H1 (cell line): ENCODE data around the gene BUB1B. TPM values are rescaled to one million over a fixed set of nuclear protein-coding genes. Genes with fewer than 3 reads are reported as not detected.
A peak's percentile ranks its signal among the peaks of the same experiment; 100 is the strongest.

ENCODE experiments used
- CTCF ChIA-PET: fragments of 300-600 bp; sonication (Branson Sonifier 250); formaldehyde crosslinking; loops from one replicate; lab custom pipeline; 2021; ENCODE audit not compliant: partially characterized antibody; lab: Charles Lee
- POLR2A ChIA-PET: fragments of 300-600 bp; sonication (Branson Sonifier 250); formaldehyde crosslinking; loops from one replicate; lab custom pipeline; 2021; ENCODE audit warnings: inconsistent platforms; ENCODE audit not compliant: partially characterized antibody; lab: Charles Lee
- DNase-seq, 2 experiments: peaks; one replicate each; pipeline versions ENCODE4 v3.0.0 to v3.0.0-alpha.2; 2010 to 2022; ENCODE audit warnings: low spot score in 2 of 2, low read depth in 1 of 2, mixed read lengths in 1 of 2
- FAIRE-seq: peaks from 2 replicates; lab custom pipeline; 2011; peaks lifted over from hg19 to GRCh38; lab: Jason Lieb, UNC
- H2AFZ ChIP-seq: 2 replicates; pipeline ENCODE4 v1.8.1; 2012; ENCODE audit warnings: low read length, inconsistent platforms
- H2AK5ac ChIP-seq: 2 replicates; pipeline ENCODE4 v1.6.1; 2013; ENCODE audit warnings: low read depth, low read length
- H2BK120ac ChIP-seq: replicated peaks from 2 replicates; pipeline ENCODE3; 2013; ENCODE audit warnings: low read depth, low read length, inconsistent platforms
- H2BK12ac ChIP-seq: 2 replicates; pipeline ENCODE4 v1.6.1; 2013; ENCODE audit warnings: low read depth, low read length
- H2BK15ac ChIP-seq: 2 replicates; pipeline ENCODE4 v1.6.1; 2013; ENCODE audit warnings: low read length
- H2BK20ac ChIP-seq: 2 replicates; pipeline ENCODE4 v1.6.1; 2013; ENCODE audit warnings: low read length
- H2BK5ac ChIP-seq: 2 replicates; pipeline ENCODE4 v1.6.1; 2013; ENCODE audit warnings: low read depth, low read length
- H3K14ac ChIP-seq: 2 replicates; pipeline ENCODE4 v1.6.1; 2013; ENCODE audit warnings: inconsistent platforms; ENCODE audit not compliant: insufficient read length
- H3K18ac ChIP-seq: 2 replicates; pipeline ENCODE4 v1.6.1; 2013; ENCODE audit warnings: low read length; ENCODE audit errors: extremely low read depth
- H3K23ac ChIP-seq: 2 replicates; pipeline ENCODE4 v1.6.1; 2013; ENCODE audit warnings: inconsistent platforms; ENCODE audit not compliant: insufficient read length
- H3K23me2 ChIP-seq: 2 replicates; pipeline ENCODE4 v1.6.1; 2013; ENCODE audit warnings: low read depth, low read length
- H3K27ac ChIP-seq: 2 replicates; pipeline ENCODE4 v1.6.1; 2011; ENCODE audit warnings: low read depth, low read length, inconsistent platforms
- H3K27me3 ChIP-seq, 4 experiments: replicated peaks in 1 of 4; 1 replicate in 1 of 4; 2 replicates in 3 of 4; pipeline versions ENCODE4 v1.6.1 to v1.8.1; 2011 to 2013; ENCODE audit warnings: low read length in 3 of 4, mild to moderate bottlenecking in 3 of 4, inconsistent platforms in 2 of 4, mixed read lengths in 2 of 4, moderate library complexity in 1 of 4; ENCODE audit not compliant: control insufficient read depth in 3 of 4, insufficient read depth in 3 of 4; ENCODE audit errors: extremely low read depth in 1 of 4
- H3K36me3 ChIP-seq, 4 experiments: 2 replicates each; pipeline versions ENCODE4 v1.6.1 to v1.8.1; 2011 to 2013; ENCODE audit warnings: mild to moderate bottlenecking in 4 of 4, low read length in 3 of 4, moderate library complexity in 2 of 4, control low read depth in 1 of 4, inconsistent platforms in 1 of 4; ENCODE audit not compliant: insufficient read depth in 4 of 4, control insufficient read depth in 2 of 4
- H3K4ac ChIP-seq: replicated peaks from 2 replicates; pipeline ENCODE3; 2013; ENCODE audit warnings: low read length, low read depth, mixed read lengths, inconsistent platforms; ENCODE audit not compliant: insufficient read length
- H3K4me1 ChIP-seq, 4 experiments: replicated peaks in 1 of 4; 1 replicate in 1 of 4; 2 replicates in 3 of 4; pipeline versions ENCODE4 v1.6.1 to v1.8.1; 2011 to 2013; ENCODE audit warnings: low read length in 3 of 4, inconsistent platforms in 2 of 4, mixed read lengths in 1 of 4; ENCODE audit not compliant: insufficient read depth in 4 of 4, control insufficient read depth in 3 of 4
- H3K4me2 ChIP-seq, 2 experiments: 2 replicates each; pipeline versions ENCODE4 v1.6.1 to v1.8.1; 2011 to 2013; ENCODE audit warnings: low read depth in 2 of 2, low read length in 2 of 2, control low read depth in 1 of 2, inconsistent platforms in 1 of 2, mild to moderate bottlenecking in 1 of 2; ENCODE audit not compliant: insufficient read depth in 1 of 2
- H3K4me3 ChIP-seq, 4 experiments: fragments of 200-600, 300-600 bp in 1 of 4; sonication (generic), shearing (Covaris generic), sonication (Bioruptor Twin) in 1 of 4; 2 replicates each; pipeline versions ENCODE4 v1.5.1 to v1.8.1; 2011 to 2016; ENCODE audit warnings: low read length in 4 of 4, low read depth in 3 of 4, control low read depth in 2 of 4, inconsistent platforms in 2 of 4, mild to moderate bottlenecking in 2 of 4, mixed read lengths in 1 of 4, moderate library complexity in 1 of 4; ENCODE audit not compliant: insufficient read depth in 2 of 4; ENCODE audit errors: extremely low read depth in 1 of 4
- H3K56ac ChIP-seq: replicated peaks from 2 replicates; pipeline ENCODE3; 2013; ENCODE audit warnings: low read depth, mild to moderate bottlenecking, mixed read lengths, low read length, inconsistent platforms; ENCODE audit not compliant: insufficient read length
- H3K79me1 ChIP-seq: 2 replicates; pipeline ENCODE4 v1.6.1; 2013; ENCODE audit warnings: low read depth, low read length, control low read depth
- H3K79me2 ChIP-seq, 2 experiments: 2 replicates each; pipeline versions ENCODE4 v1.6.1 to v1.8.1; 2012 to 2013; ENCODE audit warnings: low read length in 2 of 2, mild to moderate bottlenecking in 2 of 2, inconsistent platforms in 1 of 2; ENCODE audit not compliant: insufficient read depth in 2 of 2, control insufficient read depth in 1 of 2
- H3K9ac ChIP-seq, 4 experiments: replicated peaks in 1 of 4; 1 replicate in 1 of 4; 2 replicates in 3 of 4; pipeline versions ENCODE4 v1.6.1 to v1.8.1; 2011 to 2013; ENCODE audit warnings: low read depth in 3 of 4, low read length in 3 of 4, control low read depth in 2 of 4, mild to moderate bottlenecking in 2 of 4, moderate library complexity in 2 of 4, inconsistent platforms in 1 of 4; ENCODE audit errors: extremely low read depth in 1 of 4
- H3K9me3 ChIP-seq, 2 experiments: 2 replicates each; pipeline versions ENCODE4 v1.6.1 to v1.8.1; 2012 to 2013; ENCODE audit warnings: mild to moderate bottlenecking in 2 of 2, moderate library complexity in 2 of 2, control low read depth in 1 of 2, inconsistent platforms in 1 of 2, low read depth in 1 of 2, low read length in 1 of 2, mixed read lengths in 1 of 2; ENCODE audit not compliant: insufficient read depth in 2 of 2
- H4K20me1 ChIP-seq, 2 experiments: replicated peaks in 1 of 2; 2 replicates each; pipeline versions ENCODE3 to v1.8.1; 2011 to 2013; ENCODE audit warnings: inconsistent platforms in 2 of 2, low read length in 2 of 2, mild to moderate bottlenecking in 1 of 2; ENCODE audit not compliant: insufficient read depth in 2 of 2, control insufficient read depth in 1 of 2
- H4K5ac ChIP-seq: 2 replicates; pipeline ENCODE4 v1.6.1; 2013; ENCODE audit warnings: low read length, low read depth, mixed read lengths, inconsistent platforms; ENCODE audit not compliant: insufficient read length
- H4K8ac ChIP-seq: 2 replicates; pipeline ENCODE4 v1.8.0; 2013; ENCODE audit warnings: mild to moderate bottlenecking, moderate library complexity, low read length, inconsistent platforms; ENCODE audit not compliant: insufficient read depth; ENCODE audit errors: extremely low read depth
- H4K91ac ChIP-seq: replicated peaks from 2 replicates; pipeline ENCODE3; 2013; ENCODE audit warnings: low read length, mixed read lengths, inconsistent platforms; ENCODE audit not compliant: insufficient read length
- BRCA1 ChIP-seq: IDR thresholded peaks from 2 replicates; pipeline ENCODE4 v1.6.1; 2012; ENCODE audit warnings: low read depth, low read length, improper control_type of control experiment
- CBX8 ChIP-seq: fragments of 300-800, 300-1000 bp; sonication (generic); IDR thresholded peaks from 2 replicates; pipeline ENCODE4 v1.7.1; 2016; ENCODE audit warnings: low read depth, low read length, borderline replicate concordance
- CHD1 ChIP-seq: IDR thresholded peaks from 2 replicates; pipeline ENCODE4 v1.6.1; 2012; ENCODE audit warnings: low read depth, low read length, improper control_type of control experiment
- MAFK ChIP-seq: IDR thresholded peaks from 2 replicates; pipeline ENCODE4 v1.6.1; 2012; ENCODE audit warnings: low read depth, mild to moderate bottlenecking, improper control_type of control experiment, low read length
- POLR2A ChIP-seq, 2 experiments: IDR thresholded peaks; 1 replicate in 1 of 2; 2 replicates in 1 of 2; pipeline ENCODE4 v1.6.1; 2011; ENCODE audit warnings: low read depth in 2 of 2, low read length in 2 of 2, mild to moderate bottlenecking in 2 of 2; ENCODE audit errors: control extremely low read depth in 1 of 2
- RNF2 ChIP-seq: fragments of 200-900, 300-1000 bp; sonication (generic); IDR thresholded peaks from 2 replicates; pipeline ENCODE4 v1.7.1; 2016; ENCODE audit warnings: borderline replicate concordance, low read depth, mild to moderate bottlenecking, antibody characterized with exemption, low read length; ENCODE audit not compliant: poor library complexity, severe bottlenecking; ENCODE audit errors: missing control alignments
- SAP30 ChIP-seq: fragments of 300-600 bp; sonication (generic); IDR thresholded peaks from 2 replicates; pipeline ENCODE4 v1.7.1; 2012; ENCODE audit warnings: low read length, moderate library complexity, mild to moderate bottlenecking, inconsistent platforms; ENCODE audit not compliant: insufficient read depth, insufficient replicate concordance
- SIN3A ChIP-seq, 2 experiments: IDR thresholded peaks in 1 of 2; conservative IDR thresholded peaks in 1 of 2; 2 replicates each; pipeline ENCODE4 v1.6.1; 2011 to 2012; ENCODE audit warnings: low read length in 2 of 2, improper control_type of control experiment in 1 of 2, low read depth in 1 of 2, mild to moderate bottlenecking in 1 of 2
- WGBS, 2 experiments: shearing (Covaris generic) in 1 of 2; methylation state at CpG; one replicate each; pipeline versions ENCODE4 v1.1.6 to v1.1.7; 2013 to 2015; ENCODE audit warnings: low lambda C conversion rate in 2 of 2, mixed read lengths in 2 of 2, inconsistent platforms in 1 of 2, low coverage in 1 of 2, missing lambda C conversion rate in 1 of 2; ENCODE audit not compliant: insufficient replicate concordance in 2 of 2, insufficient coverage in 1 of 2, insufficient read length in 1 of 2; ENCODE audit errors: extremely low coverage in 1 of 2, missing lambda C conversion rate in 1 of 2; 5-methylcytosine and 5-hydroxymethylcytosine counted together
- polyA plus RNA-seq, 7 experiments: library from polyadenylated mRNA; depleted of rRNA in 3 of 7; stranded (reverse) in 5 of 7; unstranded in 2 of 7; fragments of >200 nt in 5 of 7; fragments of 200-250 nt in 2 of 7; gene quantifications; 1 replicate in 5 of 7; 2 replicates in 1 of 7; 4 replicates in 1 of 7; pipeline versions ENCODE4 v1.2.1 to v1.2.3, GENCODE V29; 2011 to 2013; ENCODE audit warnings: missing spikeins in 2 of 7, mixed read lengths in 2 of 7
- total RNA-seq: library from RNA; stranded (reverse); fragmentation: NEBNext Ultra II Directional; extraction: Animal tissue kit (Norgen Biotek cat#: 25700); gene quantifications from 2 replicates; pipeline ENCODE4 v1.2.1, GENCODE V29; 2021

Gene BUB1B
- total and polyA plus RNA-seq, 2 of the 8 experiments (the other 6 are each of a cell fraction or from before 2014, with no cell fraction given), result 48.9 to 144 TPM

- POLR2A ChIA-PET, result interaction anchor here (1.0 to 11.5 kb wide), 5 partner anchors 12 to 125 kb away, joined by 3 to 143 read pairs (median 4); partner anchors contain the start of gene BMF
- TF ChIP-seq CBX8, result no peak
- TF ChIP-seq BRCA1, result no peak
- no peak for TF ChIP-seq MAFK
- no peak for TF ChIP-seq CHD1
- TF ChIP-seq POLR2A (IDR thresholded peaks at IDR 0.05; ENCODE audit: control extremely low read depth in 1 of 2, low read depth in 2 of 2, low read length in 2 of 2), result no peak
- TF ChIP-seq SAP30, result no peak
- TF ChIP-seq RNF2, result no peak
- TF ChIP-seq SIN3A (conservative IDR thresholded peaks at IDR 0.05 in 1 of 2, IDR thresholded peaks at IDR 0.05 in 1 of 2; ENCODE audit: low read depth in 1 of 2, low read length in 2 of 2), result no peak
- TF ChIP-seq, all 59 proteins: peak for 0
- CTCF ChIA-PET, result interaction anchor here (0.7 to 16.9 kb wide), 4 partner anchors 10 to 118 kb away, joined by 3 to 249 read pairs (median 8); partner anchors contain the start of genes BMF and PAK6
- DNase-seq (no peak), FAIRE-seq (no peak)
- no peak overlapping the region for H4K8ac ChIP-seq
- no peaks in the 10 kb centered on the region for H3K27me3 ChIP-seq
- peaks cover 0 to 10% (median 6%) of the 10 kb centered on the region in 4 experiments; a peak in 3 of 7 replicates for H3K4me1 ChIP-seq
- H3K9me3 ChIP-seq, result no peaks in the 10 kb centered on the region
- no peak overlapping the region for H2AK5ac ChIP-seq
- no peaks in the 10 kb centered on the region for H3K79me1 ChIP-seq
- no peak overlapping the region for H3K14ac ChIP-seq
- peaks cover 8% of the 10 kb centered on the region for H3K23me2 ChIP-seq
- no peak overlapping the region for H3K9ac ChIP-seq
- H3K4me3 ChIP-seq, result peak overlapping the region in 1 of 4 experiments; percentile 85; a peak in 2 of 8 replicates
- H3K23ac ChIP-seq, result no peak overlapping the region
- no peak overlapping the region for H2BK5ac ChIP-seq
- H3K27ac ChIP-seq, result no peak overlapping the region
- H4K20me1 ChIP-seq, result peaks cover 5 to 8% of the 10 kb centered on the region in 2 experiments
- no peak overlapping the region for H3K18ac ChIP-seq
- H2BK15ac ChIP-seq, result no peak overlapping the region
- H2BK20ac ChIP-seq, result no peak overlapping the region
- no peak overlapping the region for H4K91ac ChIP-seq
- H3K36me3 ChIP-seq, result peaks cover 0 to 26% (median 14%) of the 10 kb centered on the region in 4 experiments; a peak in 6 of 8 replicates
- H3K56ac ChIP-seq, result no peak overlapping the region
- no peak overlapping the region for H4K5ac ChIP-seq
- H2AFZ ChIP-seq, result no peak overlapping the region
- no peak overlapping the region for H2BK12ac ChIP-seq
- WGBS, 2 experiments, result 88% methylated on average over 12 of the region's 12 CpGs; no CpG with 5 or more reads in 1 of the 2 experiments
- no peak overlapping the region for H2BK120ac ChIP-seq
- no peak overlapping the region for H3K4ac ChIP-seq
- H3K4me2 ChIP-seq, result no peak overlapping the region; a peak in 1 of 4 replicates
- peaks cover 29 to 72% of the 10 kb centered on the region in 2 experiments for H3K79me2 ChIP-seq
Measured at GRCh38 chr15:40163657-40164416, 3.0 kb downstream of the BUB1B start.
